Glutamatergic neuron (in vitro differentiated cells): Measurements from ENCODE around the gene ARID3A. TPM values are rescaled to one million over a fixed set of nuclear protein-coding genes. Genes with fewer than 3 reads are reported as not detected.
"Not testable (repeated sequence)": the region's sequence is repeated elsewhere in the genome, so short reads cannot be mapped to it uniquely, and the experiment has no call there.

Experiments
- DNase-seq: peaks from one replicate; pipeline ENCODE4 v3.0.0; 2022
- H3K27ac Mint-ChIP-seq: one replicate; pipeline ENCODE4 v1.8.0; 2020; ENCODE audit warnings: mild to moderate bottlenecking, mixed read lengths, inconsistent platforms; ENCODE audit not compliant: unreplicated experiment
- H3K27me3 Mint-ChIP-seq: one replicate; pipeline ENCODE4 v1.8.0; 2020; ENCODE audit warnings: mild to moderate bottlenecking, moderate library complexity, mixed read lengths, inconsistent platforms; ENCODE audit not compliant: unreplicated experiment
- H3K36me3 Mint-ChIP-seq: one replicate; pipeline ENCODE4 v1.8.0; 2020; ENCODE audit warnings: mild to moderate bottlenecking, mixed read lengths, inconsistent platforms; ENCODE audit not compliant: unreplicated experiment
- H3K4me1 Mint-ChIP-seq: one replicate; pipeline ENCODE4 v1.8.0; 2020; ENCODE audit warnings: mild to moderate bottlenecking, low read depth, mixed read lengths, inconsistent platforms; ENCODE audit not compliant: unreplicated experiment
- H3K4me3 Mint-ChIP-seq: one replicate; pipeline ENCODE4 v1.8.0; 2020; ENCODE audit warnings: mild to moderate bottlenecking, mixed read lengths, inconsistent platforms; ENCODE audit not compliant: unreplicated experiment
- H3K9me3 Mint-ChIP-seq: one replicate; pipeline ENCODE4 v1.8.0; 2020; ENCODE audit warnings: mild to moderate bottlenecking, moderate library complexity, mixed read lengths, inconsistent platforms; ENCODE audit not compliant: unreplicated experiment
- CTCF ChIP-seq: fragments of 200-600 bp; sonication (generic); IDR thresholded peaks from one replicate; pipeline ENCODE4 v1.5.0; 2021; ENCODE audit not compliant: partially characterized antibody, unreplicated experiment
- total RNA-seq: library from RNA; stranded (reverse); fragmentation: NEBNext Ultra II Directional; extraction: Animal tissue kit (Norgen Biotek cat#: 25700); gene quantifications from one replicate; pipeline ENCODE4 v1.2.1, GENCODE V29; 2021; ENCODE audit not compliant: unreplicated experiment

The ARID3A gene
- total RNA-seq, 1 donor from 2014 or later, result 148 TPM

GRCh38 chr19:1018932-1019615, 93.2 kb downstream of the ARID3A start:
- Mint-ChIP-seq H3K9me3 (peaks cover 7% of the 10 kb centered on the region), H3K4me1 (peaks cover 7% of the 10 kb centered on the region), H3K36me3 (no peaks in the 10 kb centered on the region), H3K27me3 (peaks cover 13% of the 10 kb centered on the region), H3K4me3 (peak overlapping the region; percentile 93), H3K27ac (no peak overlapping the region)
- DNase-seq, result no peak
- TF ChIP-seq CTCF, result no peak

GRCh38 chr19:1019616-1019961, 93.8 kb downstream of the ARID3A start:
- peaks cover 13% of the 10 kb centered on the region for H3K27me3 Mint-ChIP-seq
- H3K27ac Mint-ChIP-seq, result no peak overlapping the region
- peaks cover 7% of the 10 kb centered on the region for H3K9me3 Mint-ChIP-seq
- peaks cover 7% of the 10 kb centered on the region for H3K4me1 Mint-ChIP-seq
- no peaks in the 10 kb centered on the region for H3K36me3 Mint-ChIP-seq
- no peak for TF ChIP-seq CTCF
- H3K4me3 Mint-ChIP-seq, result peak overlapping the region; percentile 93
- DNase-seq, result no peak

- no peak for DNase-seq
- Mint-ChIP-seq H3K4me1 (peaks cover 7% of the 10 kb centered on the region), H3K4me3 (peak overlapping the region; percentile 93), H3K9me3 (peaks cover 7% of the 10 kb centered on the region), H3K27ac (peak overlapping the region; percentile 78), H3K36me3 (no peaks in the 10 kb centered on the region), H3K27me3 (peaks cover 13% of the 10 kb centered on the region)
- TF ChIP-seq CTCF, result no peak
These were observed 94.4 kb downstream of the ARID3A start for GRCh38 chr19:1019980-1020867.

GRCh38 chr19:1020868-1021425, 95.1 kb downstream of the ARID3A start, which contains the start of gene TMEM259:
TMEM259 (minus strand) TSS chr19:1021123; CDS start chr19:1020996, 127 bp downstream.
- Mint-ChIP-seq H3K36me3 (no peaks in the 10 kb centered on the region), H3K4me3 (peak within 1 kb of the TSS; percentile 93), H3K9me3 (peaks cover 7% of the 10 kb centered on the region), H3K27ac (peak within 1 kb of the TSS; percentile 95), H3K27me3 (peaks cover 13% of the 10 kb centered on the region), H3K4me1 (peaks cover 5% of the 10 kb centered on the region)
- no peak for TF ChIP-seq CTCF
- DNase-seq, result peak; percentile 97

GRCh38 chr19:1023883-1024188, 98.0 kb downstream of the ARID3A start:
- H3K27me3 Mint-ChIP-seq, result peaks cover 13% of the 10 kb centered on the region
- H3K4me3 Mint-ChIP-seq, DNase-seq, H3K9me3 Mint-ChIP-seq, H3K36me3 Mint-ChIP-seq, H3K4me1 Mint-ChIP-seq, H3K27ac Mint-ChIP-seq: not testable (repeated sequence)

- not testable (repeated sequence) for H3K4me1 Mint-ChIP-seq, H3K9me3 Mint-ChIP-seq, H3K36me3 Mint-ChIP-seq, H3K4me3 Mint-ChIP-seq, H3K27ac Mint-ChIP-seq, DNase-seq
- peaks cover 15% of the 10 kb centered on the region for H3K27me3 Mint-ChIP-seq
These were observed 99.2 kb downstream of the ARID3A start for GRCh38 chr19:1025080-1025479.
